Pancreas (tissue), 10 donors: Measurements from ENCODE around the gene CDC34. TPM values are rescaled to one million over a fixed set of nuclear protein-coding genes. Genes with fewer than 3 reads are reported as not detected.

ENCODE experiments used
- ATAC-seq, 4 donors: fragments of 200-7000 bp; cut with Tn5 transposase; one replicate each; pipeline versions ENCODE4 v1.8.0 to v1.9.1; 2020; ENCODE audit warnings: mild to moderate bottlenecking in 4 of 4, moderate library complexity in 4 of 4
- DNase-seq, 6 donors: peaks; one replicate each; pipeline ENCODE4 v3.0.0-alpha.2; 2020
- FAIRE-seq: peaks from 2 replicates; lab custom pipeline; 2012; peaks lifted over from hg19 to GRCh38; lab: Jason Lieb, UNC
- H3K27ac ChIP-seq, 4 donors: fragments of 200-600 bp; sonication (generic); 1 replicate in 3 of 4; 2 replicates in 1 of 4; pipeline versions ENCODE4 v1.5.0 to v1.8.0; 2020
- H3K27me3 ChIP-seq, 4 donors: fragments of 200-600 bp; one replicate each; pipeline ENCODE4 v1.8.0; 2021
- H3K36me3 ChIP-seq, 3 donors: fragments of 200-600 bp; sonication (generic) in 1 of 3; one replicate each; pipeline versions ENCODE4 v1.5.0 to v1.8.0; 2020 to 2021
- H3K4me1 ChIP-seq, 3 donors: fragments of 200-600 bp; one replicate each; pipeline ENCODE4 v1.8.0; 2021
- H3K4me3 ChIP-seq, 4 donors: fragments of 200-600 bp; sonication (generic) in 2 of 4; one replicate each; pipeline versions ENCODE4 v1.5.0 to v1.8.0; 2020 to 2021
- H3K9me3 ChIP-seq, 4 donors: fragments of 200-600 bp; one replicate each; pipeline ENCODE4 v1.8.0; 2021
- WGBS, 2 donors: extraction: QIAGEN DNeasy Blood & Tissue Kit; methylation state at CpG; one replicate each; pipeline ENCODE4 v1.1.7; 2013; 5-methylcytosine and 5-hydroxymethylcytosine counted together
- intact Hi-C, 3 donors: fragments of 100-400 bp; cut with DNase I; formaldehyde crosslinking; loops; one replicate each; pipeline versions ENCODE4 v1.11.1 to v1.14.2; 2022
- polyA plus RNA-seq, 2 donors: library from polyadenylated mRNA; stranded (reverse); fragments of 200-250 nt; gene quantifications; one replicate each; pipeline ENCODE4 v1.2.3, GENCODE V29; 2013
- total RNA-seq, 6 donors: library from RNA; stranded (reverse); fragmentation: NEBNext Ultra II Directional in 4 of 6; extraction: Animal tissue kit (Norgen Biotek cat#: 25700) in 4 of 6; gene quantifications; one replicate each; pipeline versions ENCODE4 v1.2.1 to v1.2.4, GENCODE V29; 2021 to 2023
- TF ChIP-seq, protein P1 (sequence below), 4 donors: fragments of 200-600 bp; sonication (generic) in 3 of 4; IDR thresholded peaks; one replicate each; pipeline versions ENCODE4 v1.5.0 to v1.8.0; 2021; ENCODE audit warnings: antibody characterized with exemption in 4 of 4
- donor health status: healthy with polysubstance abuse.
- donor health status: DM: no; HTN: no; CAD: no; lungs with moderate emphysema.
- donor health status: DM: no; HTN: no; CAD: no.
- donor health status: control.
- donor health status: control.
- donor health status: Bipolar disorder and iron deficiency.
- donor health status: DM: yes; HTN: yes; CAD: no.
- donor health status: DM: no; HTN: no; CAD: no.
- donor health status: DM: no; HTN: no; CAD: no.
- donor health status: DM: yes; HTN: yes; CAD: no.

Gene CDC34
- total and polyA plus RNA-seq, 8 donors: 26.2 to 107 (median 45.6) TPM

- Histone ChIP-seq H3K36me3 (no peaks in the 10 kb centered on the region), H3K27me3 (no peaks in the 10 kb centered on the region), H3K4me1 (peaks cover 0 to 1% (median 0%) of the 10 kb centered on the region in 3 donors), H3K9me3 (no peaks in the 10 kb centered on the region), H3K27ac (no peak overlapping the region), H3K4me3 (no peak overlapping the region)
- WGBS, 2 donors: 83 to 86% methylated on average over 8 to 10 of the region's 10 CpGs
- TF ChIP-seq, protein P1, sequence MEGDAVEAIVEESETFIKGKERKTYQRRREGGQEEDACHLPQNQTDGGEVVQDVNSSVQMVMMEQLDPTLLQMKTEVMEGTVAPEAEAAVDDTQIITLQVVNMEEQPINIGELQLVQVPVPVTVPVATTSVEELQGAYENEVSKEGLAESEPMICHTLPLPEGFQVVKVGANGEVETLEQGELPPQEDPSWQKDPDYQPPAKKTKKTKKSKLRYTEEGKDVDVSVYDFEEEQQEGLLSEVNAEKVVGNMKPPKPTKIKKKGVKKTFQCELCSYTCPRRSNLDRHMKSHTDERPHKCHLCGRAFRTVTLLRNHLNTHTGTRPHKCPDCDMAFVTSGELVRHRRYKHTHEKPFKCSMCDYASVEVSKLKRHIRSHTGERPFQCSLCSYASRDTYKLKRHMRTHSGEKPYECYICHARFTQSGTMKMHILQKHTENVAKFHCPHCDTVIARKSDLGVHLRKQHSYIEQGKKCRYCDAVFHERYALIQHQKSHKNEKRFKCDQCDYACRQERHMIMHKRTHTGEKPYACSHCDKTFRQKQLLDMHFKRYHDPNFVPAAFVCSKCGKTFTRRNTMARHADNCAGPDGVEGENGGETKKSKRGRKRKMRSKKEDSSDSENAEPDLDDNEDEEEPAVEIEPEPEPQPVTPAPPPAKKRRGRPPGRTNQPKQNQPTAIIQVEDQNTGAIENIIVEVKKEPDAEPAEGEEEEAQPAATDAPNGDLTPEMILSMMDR (IDR thresholded peaks at IDR 0.05): no peak
- intact Hi-C loops: no loop called here
- no peak for FAIRE-seq
- DNase-seq: no peak
- no peak for ATAC-seq
These were observed 18.0 kb upstream of the CDC34 start for GRCh38 chr19:513368-514165.

- H3K9me3 ChIP-seq: no peaks in the 10 kb centered on the region
- H3K36me3 ChIP-seq: no peaks in the 10 kb centered on the region
- H3K4me1 ChIP-seq: no peaks in the 10 kb centered on the region
- no peak overlapping the region for H3K27ac ChIP-seq
- intact Hi-C loops: no loop called here
- DNase-seq (no peak), ATAC-seq (no peak), FAIRE-seq (no peak)
- 95 to 97% methylated on average over 9 of the region's 9 CpGs for WGBS, 2 donors
- TF ChIP-seq, protein P1 (IDR thresholded peaks at IDR 0.05): no peak
- no peaks in the 10 kb centered on the region for H3K27me3 ChIP-seq
- H3K4me3 ChIP-seq: no peak overlapping the region
These were observed 17.3 kb upstream of the CDC34 start for GRCh38 chr19:514166-514663.

GRCh38 chr19:517721-518597 is 13.6 kb upstream of the CDC34 start:
- ATAC-seq: peak in 2 of 4 donors; percentile 8 to 11
- H3K4me1 ChIP-seq: no peaks in the 10 kb centered on the region
- peak in 2 of 6 donors; percentile 32 to 79 for DNase-seq
- H3K27ac ChIP-seq: no peak overlapping the region
- H3K4me3 ChIP-seq: no peak overlapping the region
- no peaks in the 10 kb centered on the region for H3K9me3 ChIP-seq
- no peak for FAIRE-seq
- H3K27me3 ChIP-seq: no peaks in the 10 kb centered on the region
- no peaks in the 10 kb centered on the region for H3K36me3 ChIP-seq
- TF ChIP-seq, protein P1 (IDR thresholded peaks at IDR 0.05): no peak
- WGBS, 2 donors: 76 to 82% methylated on average over 5 to 10 of the region's 10 CpGs
- intact Hi-C loops: no loop called here

DNA sequence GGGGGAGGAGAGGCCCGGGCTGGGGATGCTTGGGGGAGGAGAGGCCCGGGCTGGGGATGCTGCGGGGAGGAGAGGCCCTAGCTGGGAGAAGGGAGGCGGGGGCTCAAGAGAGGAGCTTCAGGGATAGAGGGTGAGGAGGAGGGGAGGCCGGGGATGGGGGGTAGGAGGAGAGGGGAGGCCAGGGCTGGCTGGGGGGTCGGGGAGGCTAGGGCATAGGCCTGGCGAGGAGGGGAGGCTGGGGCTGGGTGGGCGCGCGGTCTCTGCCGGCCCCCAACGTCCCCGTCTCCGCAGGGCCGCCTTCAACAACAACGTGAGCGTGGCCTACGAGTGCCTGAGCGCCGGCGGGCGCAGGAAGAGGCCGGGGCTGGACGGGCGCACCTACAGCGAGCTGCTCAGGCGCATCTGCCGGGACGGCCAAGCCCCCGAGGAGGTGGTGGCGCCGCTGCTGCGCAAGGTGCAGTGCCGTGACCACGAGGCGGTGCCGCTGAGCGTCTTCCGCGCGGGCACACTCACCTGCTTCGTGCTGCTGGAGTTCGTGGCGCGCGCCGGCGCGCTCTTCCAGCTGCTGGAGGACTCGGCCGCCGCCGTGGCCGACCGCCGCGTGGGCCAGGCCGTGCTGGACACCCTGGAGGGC is 12.8 kb upstream of the CDC34 start:
- Histone ChIP-seq H3K36me3 (no peaks in the 10 kb centered on the region), H3K27ac (no peak overlapping the region), H3K9me3 (no peaks in the 10 kb centered on the region), H3K4me1 (no peaks in the 10 kb centered on the region), H3K4me3 (no peak overlapping the region), H3K27me3 (no peaks in the 10 kb centered on the region)
- 77 to 78% methylated on average over 56 to 58 of the region's 58 CpGs for WGBS, 2 donors
- intact Hi-C loops: no loop called here
- TF ChIP-seq, protein P1 (IDR thresholded peaks at IDR 0.05): no peak
- FAIRE-seq: no peak
- peak in 2 of 4 donors; percentile 45 to 61 for ATAC-seq
- DNase-seq: peak in 2 of 6 donors; percentile 27 to 75
